Trophoblast cell (in vitro differentiated cells and primary cell): ENCODE data around the gene ARMH1.

ENCODE experiments used
- DNase-seq, 2 donors: peaks; one replicate each; pipeline ENCODE4 v3.0.0-alpha.2; 2016
- H2AFZ ChIP-seq: 2 replicates; pipeline ENCODE4 v1.6.1; 2013; ENCODE audit warnings: low read length, moderate library complexity, mild to moderate bottlenecking; ENCODE audit not compliant: insufficient read depth, poor library complexity
- H2AK5ac ChIP-seq: 2 replicates; pipeline ENCODE4 v1.6.1; 2013; ENCODE audit warnings: mild to moderate bottlenecking, low read length
- H2BK120ac ChIP-seq: 2 replicates; pipeline ENCODE4 v1.6.1; 2013; ENCODE audit warnings: low read length, mild to moderate bottlenecking, moderate library complexity; ENCODE audit not compliant: insufficient read depth, poor library complexity
- H2BK12ac ChIP-seq: 2 replicates; pipeline ENCODE4 v1.6.1; 2013; ENCODE audit warnings: mild to moderate bottlenecking, low read length, moderate library complexity
- H2BK5ac ChIP-seq: 2 replicates; pipeline ENCODE4 v1.6.1; 2013; ENCODE audit warnings: low read length, low read depth, moderate library complexity, mild to moderate bottlenecking; ENCODE audit not compliant: poor library complexity
- H3K14ac ChIP-seq: 2 replicates; pipeline ENCODE4 v1.6.1; 2013; ENCODE audit warnings: mild to moderate bottlenecking, low read length
- H3K18ac ChIP-seq: 2 replicates; pipeline ENCODE4 v1.6.1; 2013; ENCODE audit warnings: mild to moderate bottlenecking, low read length
- H3K23ac ChIP-seq: 2 replicates; pipeline ENCODE4 v1.6.1; 2013; ENCODE audit warnings: low read length
- H3K27ac ChIP-seq: 2 replicates; pipeline ENCODE4 v1.5.1; 2013; ENCODE audit warnings: low read depth, mild to moderate bottlenecking, inconsistent platforms, low read length, moderate library complexity
- H3K27me3 ChIP-seq: 2 replicates; pipeline ENCODE4 v1.6.1; 2013; ENCODE audit warnings: inconsistent platforms, mild to moderate bottlenecking, low read length, moderate library complexity; ENCODE audit not compliant: insufficient read depth
- H3K36me3 ChIP-seq, 2 experiments: 1 replicate in 1 of 2; 2 replicates in 1 of 2; pipeline ENCODE4 v1.6.1; 2013; ENCODE audit warnings: low read length in 2 of 2, mild to moderate bottlenecking in 2 of 2, moderate library complexity in 1 of 2; ENCODE audit not compliant: insufficient read depth in 2 of 2, control insufficient read depth in 1 of 2
- H3K4ac ChIP-seq: 2 replicates; pipeline ENCODE4 v1.6.1; 2013; ENCODE audit warnings: low read depth, mild to moderate bottlenecking, low read length, moderate library complexity
- H3K4me1 ChIP-seq, 2 experiments: 1 replicate in 1 of 2; 2 replicates in 1 of 2; pipeline ENCODE4 v1.6.1; 2013; ENCODE audit warnings: low read length in 2 of 2, mild to moderate bottlenecking in 2 of 2, moderate library complexity in 1 of 2; ENCODE audit not compliant: insufficient read depth in 2 of 2, control insufficient read depth in 1 of 2
- H3K4me2 ChIP-seq: 2 replicates; pipeline ENCODE4 v1.6.1; 2013; ENCODE audit warnings: inconsistent platforms, mild to moderate bottlenecking, low read length, moderate library complexity
- H3K4me3 ChIP-seq: 2 replicates; pipeline ENCODE4 v1.5.1; 2013; ENCODE audit warnings: mild to moderate bottlenecking, low read depth, low read length, inconsistent platforms
- H3K79me1 ChIP-seq: one replicate; pipeline ENCODE4 v1.6.1; 2013; ENCODE audit warnings: low read length
- H3K79me2 ChIP-seq: 2 replicates; pipeline ENCODE4 v1.6.1; 2013; ENCODE audit warnings: low read length, mild to moderate bottlenecking; ENCODE audit not compliant: control insufficient read depth, insufficient read depth, poor library complexity
- H3K9ac ChIP-seq: 2 replicates; pipeline ENCODE4 v1.6.1; 2013; ENCODE audit warnings: mild to moderate bottlenecking, low read length
- H3K9me3 ChIP-seq: 2 replicates; pipeline ENCODE4 v1.6.1; 2013; ENCODE audit warnings: low read depth, mild to moderate bottlenecking, control low read depth, inconsistent platforms, low read length; ENCODE audit not compliant: insufficient read depth
- H4K12ac ChIP-seq: 2 replicates; pipeline ENCODE4 v1.6.1; 2013; ENCODE audit warnings: low read depth, mild to moderate bottlenecking, low read length, moderate library complexity
- H4K8ac ChIP-seq: 2 replicates; pipeline ENCODE4 v1.6.1; 2013; ENCODE audit warnings: low read depth, mild to moderate bottlenecking, low read length, moderate library complexity
- H4K91ac ChIP-seq: one replicate; pipeline ENCODE4 v1.6.1; 2013; ENCODE audit warnings: low read depth, mild to moderate bottlenecking, low read length, moderate library complexity
- WGBS: extraction: QIAGEN DNeasy Blood & Tissue Kit; methylation state at CpG from one replicate; pipeline ENCODE4 v1.1.7; 2013; ENCODE audit warnings: missing lambda C conversion rate; ENCODE audit not compliant: insufficient read length, insufficient coverage; ENCODE audit errors: extremely low coverage; 5-methylcytosine and 5-hydroxymethylcytosine counted together

Gene ARMH1

DNA sequence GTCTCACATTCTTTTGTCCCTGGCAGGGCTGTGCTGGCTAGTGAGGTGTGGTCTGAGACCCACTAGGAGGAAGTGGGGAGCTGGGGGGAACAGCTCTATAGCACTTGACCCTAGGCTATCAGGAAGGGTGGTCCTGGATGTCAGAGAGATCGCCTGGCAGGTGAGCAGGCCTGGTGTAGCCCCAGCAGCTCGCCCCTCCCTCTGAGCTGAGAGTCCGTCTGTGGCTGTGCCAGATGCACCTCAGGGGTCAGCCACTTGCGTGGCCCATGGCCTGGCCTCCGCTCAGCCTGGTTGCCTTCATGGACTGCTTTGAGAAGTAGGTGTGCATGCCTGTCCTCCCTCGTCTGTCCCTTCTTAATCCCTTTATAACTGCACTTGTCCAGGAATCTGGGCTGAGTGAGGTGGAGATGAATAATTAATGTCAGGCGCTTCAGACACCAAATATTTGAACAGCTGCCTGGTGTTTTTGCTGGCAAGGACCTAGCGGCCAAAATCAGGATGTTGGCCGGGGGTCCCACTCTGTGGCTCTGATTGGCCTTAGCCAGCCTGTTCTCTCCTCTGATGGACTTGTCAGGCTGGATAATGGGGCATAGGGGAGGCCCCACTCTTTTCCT, 30.7 kb upstream of the ARMH1 start:
- no peak overlapping the region for H4K12ac ChIP-seq
- H3K36me3 ChIP-seq = peaks cover 64 to 82% of the 10 kb centered on the region in 2 experiments
- no peak overlapping the region for H3K18ac ChIP-seq
- H3K4me1 ChIP-seq = no peaks in the 10 kb centered on the region
- H2AK5ac ChIP-seq = no peak overlapping the region
- no peak overlapping the region for H2BK5ac ChIP-seq
- no peak overlapping the region for H3K9ac ChIP-seq
- no peaks in the 10 kb centered on the region for H3K9me3 ChIP-seq
- no peak overlapping the region for H2BK12ac ChIP-seq
- H3K4me3 ChIP-seq = no peak overlapping the region
- H4K8ac ChIP-seq = no peak overlapping the region
- no peaks in the 10 kb centered on the region for H3K27me3 ChIP-seq
- no peak overlapping the region for H3K23ac ChIP-seq
- H4K91ac ChIP-seq = no peak overlapping the region
- no peaks in the 10 kb centered on the region for H3K79me1 ChIP-seq
- no CpG with 5 or more reads among the region's 9 CpGs for WGBS
- H2BK120ac ChIP-seq = no peak overlapping the region
- no peak overlapping the region for H3K14ac ChIP-seq
- no peaks in the 10 kb centered on the region for H3K79me2 ChIP-seq
- H2AFZ ChIP-seq = no peak overlapping the region
- no peak overlapping the region for H3K4ac ChIP-seq
- no peak overlapping the region for H3K27ac ChIP-seq
- H3K4me2 ChIP-seq = no peak overlapping the region
- no peak for DNase-seq

DNA sequence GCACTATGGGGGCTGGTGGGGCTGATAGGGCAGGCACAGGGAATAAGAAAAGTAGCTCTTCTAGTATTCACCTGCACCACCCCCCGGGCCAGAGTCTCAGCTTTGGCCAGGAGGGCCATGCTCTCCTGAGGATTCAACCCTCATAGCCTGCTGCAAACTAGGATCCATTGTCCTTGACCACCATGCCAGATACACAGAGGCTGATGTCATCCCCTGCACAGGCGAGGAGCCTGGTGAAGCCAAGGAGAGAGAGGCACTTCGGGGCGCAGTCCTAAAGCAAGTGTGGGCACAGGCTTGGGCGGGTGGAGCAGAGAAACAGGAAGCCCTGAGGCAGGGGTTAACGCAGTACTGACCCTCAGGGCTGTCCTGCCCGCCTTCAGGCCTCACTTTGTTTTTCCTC, 29.7 kb upstream of the ARMH1 start:
- Histone ChIP-seq H3K4ac (no peak overlapping the region), H4K91ac (no peak overlapping the region), H3K9me3 (no peaks in the 10 kb centered on the region), H4K8ac (no peak overlapping the region), H2BK12ac (no peak overlapping the region), H3K27me3 (no peaks in the 10 kb centered on the region), H3K79me1 (no peaks in the 10 kb centered on the region), H3K27ac (no peak overlapping the region), H2AK5ac (no peak overlapping the region), H2AFZ (no peak overlapping the region), H3K79me2 (no peaks in the 10 kb centered on the region), H3K4me3 (no peak overlapping the region), H2BK5ac (no peak overlapping the region), H2BK120ac (no peak overlapping the region), H4K12ac (no peak overlapping the region), H3K18ac (no peak overlapping the region), H3K23ac (no peak overlapping the region), H3K4me2 (no peak overlapping the region), H3K14ac (no peak overlapping the region), H3K9ac (no peak overlapping the region), H3K4me1 (no peaks in the 10 kb centered on the region), H3K36me3 (peaks cover 66 to 82% of the 10 kb centered on the region in 2 experiments)
- WGBS = no CpG with 5 or more reads among the region's 7 CpGs
- DNase-seq = no peak

DNA sequence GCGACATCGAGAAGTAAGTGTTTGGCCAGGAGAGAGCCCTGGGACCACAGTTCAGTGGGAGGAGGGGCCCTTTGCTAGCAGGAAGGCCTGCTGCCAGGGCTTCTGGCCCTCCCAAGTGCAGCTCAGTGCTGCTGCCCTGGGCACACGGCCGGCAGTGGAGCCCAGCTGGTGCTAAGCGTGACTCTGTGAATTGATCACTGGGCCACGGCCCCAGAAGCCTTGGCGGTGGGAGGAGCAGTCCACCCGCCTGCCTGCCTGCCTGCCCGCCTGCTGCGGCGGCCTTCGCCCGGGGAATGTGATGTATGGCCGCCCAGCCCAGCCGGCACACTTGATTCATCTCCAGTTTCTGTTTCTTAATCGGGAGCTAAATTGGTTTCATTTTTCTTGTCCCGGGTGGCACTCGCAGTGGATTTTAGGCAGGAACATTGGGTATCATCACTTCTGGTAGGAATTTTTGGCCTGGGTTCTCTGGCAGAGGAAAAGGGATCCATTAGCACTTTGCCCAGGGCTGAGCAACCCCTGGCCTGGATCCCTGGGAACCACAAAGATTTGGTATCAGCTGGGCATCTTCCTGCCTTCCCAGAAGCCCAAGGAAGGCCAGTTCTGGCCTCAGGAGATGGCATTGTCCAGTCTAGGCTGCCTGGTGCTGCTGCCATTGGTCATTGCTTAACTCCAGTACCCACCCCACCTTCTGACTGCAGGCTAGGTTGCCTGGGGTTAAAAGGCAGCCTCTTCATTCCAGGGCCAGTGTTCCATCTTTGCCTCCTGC, 28.9 kb upstream of the ARMH1 start:
- Histone ChIP-seq H2BK5ac (no peak overlapping the region), H3K27me3 (no peaks in the 10 kb centered on the region), H4K91ac (no peak overlapping the region), H3K14ac (no peak overlapping the region), H2AFZ (no peak overlapping the region), H3K4me1 (no peaks in the 10 kb centered on the region), H3K18ac (no peak overlapping the region), H3K27ac (no peak overlapping the region), H3K9me3 (no peaks in the 10 kb centered on the region), H3K4me3 (peak overlapping the region; percentile 33), H4K8ac (no peak overlapping the region), H3K4me2 (no peak overlapping the region), H3K9ac (no peak overlapping the region), H2AK5ac (no peak overlapping the region), H4K12ac (no peak overlapping the region), H3K79me2 (no peaks in the 10 kb centered on the region), H2BK120ac (no peak overlapping the region), H3K36me3 (peaks cover 69 to 84% of the 10 kb centered on the region in 2 experiments), H2BK12ac (no peak overlapping the region), H3K4ac (no peak overlapping the region), H3K79me1 (no peaks in the 10 kb centered on the region), H3K23ac (no peak overlapping the region)
- whole genome bisulfite sequencing = no CpG with 5 or more reads among the region's 18 CpGs
- no peak for DNase-seq

DNA sequence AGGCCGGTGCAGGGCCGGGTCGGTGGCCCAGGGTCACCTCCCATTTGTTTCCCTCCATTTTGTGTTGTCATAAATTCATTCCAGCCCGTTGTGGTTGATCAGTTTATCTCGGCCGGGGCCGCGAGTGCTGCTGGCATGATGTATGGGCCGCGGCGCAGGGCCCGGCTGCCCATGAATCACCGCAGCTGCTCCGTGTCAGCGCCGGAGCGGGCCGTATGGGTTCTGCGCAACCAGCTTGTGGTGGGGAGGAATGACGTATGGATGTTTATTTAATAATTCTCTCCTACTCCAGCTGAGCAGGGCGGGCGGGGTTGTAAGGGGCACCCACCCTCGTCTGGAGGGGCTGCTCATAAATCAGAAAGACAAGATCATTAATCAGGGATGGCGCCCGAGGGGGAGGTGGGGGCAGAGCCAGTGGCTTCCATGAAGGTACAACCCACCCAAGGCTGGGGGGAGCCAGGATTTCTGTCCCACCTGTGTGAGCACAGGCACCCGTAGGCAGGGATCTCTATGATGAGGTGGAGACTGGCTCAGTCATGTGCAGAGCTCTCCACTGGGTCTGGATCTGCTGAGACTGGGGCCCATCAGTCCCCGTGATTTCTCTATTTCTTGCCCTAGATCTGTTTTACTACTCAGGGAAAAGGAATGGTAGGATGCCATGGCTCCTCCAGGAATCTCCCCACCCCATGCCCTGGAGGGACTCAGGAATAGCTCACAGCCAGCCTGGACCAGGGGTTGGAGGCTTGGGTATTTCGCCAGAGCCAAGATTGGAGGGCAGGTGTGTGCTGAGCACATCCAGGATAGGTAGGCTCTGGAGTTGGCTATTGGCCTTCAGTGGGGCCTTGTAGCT, 28.0 kb upstream of the ARMH1 start:
- Histone ChIP-seq H3K4me3 (no peak overlapping the region), H3K4me2 (no peak overlapping the region), H2BK120ac (no peak overlapping the region), H3K14ac (no peak overlapping the region), H2AK5ac (no peak overlapping the region), H3K79me1 (no peaks in the 10 kb centered on the region), H3K4ac (no peak overlapping the region), H4K91ac (no peak overlapping the region), H3K18ac (no peak overlapping the region), H2BK12ac (no peak overlapping the region), H2BK5ac (no peak overlapping the region), H2AFZ (no peak overlapping the region), H3K79me2 (no peaks in the 10 kb centered on the region), H3K4me1 (no peaks in the 10 kb centered on the region), H3K23ac (no peak overlapping the region), H3K9me3 (no peaks in the 10 kb centered on the region), H3K36me3 (peaks cover 71 to 86% of the 10 kb centered on the region in 2 experiments), H3K9ac (no peak overlapping the region), H4K8ac (no peak overlapping the region), H3K27me3 (no peaks in the 10 kb centered on the region), H3K27ac (no peak overlapping the region), H4K12ac (no peak overlapping the region)
- DNase-seq = peak; percentile 92 to 95
- WGBS = no CpG with 5 or more reads among the region's 28 CpGs
